Measurements from ENCODE around the gene CD19.
A peak's percentile ranks its signal among the peaks of the same experiment; 100 is the strongest.
"Not testable (repeated sequence)": the region's sequence is repeated elsewhere in the genome, so short reads cannot be mapped to it uniquely, and the experiment has no call there.

CD19 gene

DNA sequence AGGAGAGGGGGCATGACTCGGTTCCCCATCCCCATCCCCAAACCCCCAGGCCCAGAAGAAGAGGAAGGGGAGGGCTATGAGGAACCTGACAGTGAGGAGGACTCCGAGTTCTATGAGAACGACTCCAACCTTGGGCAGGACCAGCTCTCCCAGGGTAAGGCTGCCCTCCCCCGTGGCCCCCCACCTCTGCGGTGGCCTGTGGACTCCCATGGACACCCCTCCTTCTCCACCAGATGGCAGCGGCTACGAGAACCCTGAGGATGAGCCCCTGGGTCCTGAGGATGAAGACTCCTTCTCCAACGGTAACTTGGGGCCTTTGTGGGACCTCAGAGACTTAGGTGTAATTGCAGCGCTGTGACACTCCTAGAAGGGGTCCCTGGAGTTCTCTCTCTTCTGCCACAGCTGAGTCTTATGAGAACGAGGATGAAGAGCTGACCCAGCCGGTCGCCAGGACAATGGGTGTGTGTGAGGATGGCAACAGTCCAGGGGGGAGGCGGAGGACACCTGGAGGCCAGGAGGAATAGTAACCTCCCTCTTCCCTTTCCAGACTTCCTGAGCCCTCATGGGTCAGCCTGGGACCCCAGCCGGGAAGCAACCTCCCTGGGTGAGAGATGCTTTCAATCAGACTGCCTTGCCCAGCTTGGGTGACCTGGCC lies 5.6 kb downstream of the CD19 start:
- DNase-seq = no peak

- no peak for DNase-seq
These were observed 7.0 kb downstream of the CD19 start for GRCh38 chr16:28938721-28939120.

DNA sequence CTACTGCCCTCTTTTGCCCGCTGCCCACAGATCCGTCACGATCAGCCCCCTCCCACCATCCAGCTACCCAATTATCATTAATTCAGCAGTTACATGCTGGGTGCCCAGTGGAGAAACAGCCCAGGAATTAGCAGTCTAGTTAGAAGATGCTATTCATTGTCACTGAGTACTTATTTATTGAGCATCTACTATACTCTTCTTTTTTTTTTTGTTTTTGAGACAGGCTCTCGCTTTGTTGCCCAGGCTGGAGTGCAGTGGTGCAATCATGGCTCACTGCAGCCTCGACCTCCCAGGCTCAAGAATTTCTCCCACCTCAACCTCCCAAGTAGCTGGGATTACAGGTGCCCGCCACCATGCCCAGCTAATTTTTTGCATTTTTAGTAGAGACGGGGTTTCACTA lies 8.1 kb downstream of the CD19 start:
- DNase-seq = not testable (repeated sequence)

DNA sequence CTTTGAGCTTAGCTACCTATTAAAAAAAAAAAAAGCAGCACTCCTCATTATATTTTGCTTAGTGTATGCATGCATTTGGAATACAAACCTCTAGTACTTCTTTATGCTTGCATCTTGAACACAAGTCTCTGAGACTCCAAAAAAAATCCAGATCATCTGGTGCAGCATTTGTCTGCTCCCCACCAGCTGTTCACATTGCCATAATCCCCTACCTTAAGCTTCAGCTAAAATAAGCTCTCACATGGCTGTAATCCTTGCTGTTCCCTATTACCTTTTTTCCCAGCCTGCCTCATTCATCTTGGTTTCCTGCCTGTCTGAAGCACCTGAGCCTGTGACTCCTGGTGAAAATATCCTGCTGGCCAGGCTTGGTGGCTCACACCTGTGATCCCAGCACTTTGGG lies 11.5 kb downstream of the CD19 start:
- no peak for DNase-seq

DNA sequence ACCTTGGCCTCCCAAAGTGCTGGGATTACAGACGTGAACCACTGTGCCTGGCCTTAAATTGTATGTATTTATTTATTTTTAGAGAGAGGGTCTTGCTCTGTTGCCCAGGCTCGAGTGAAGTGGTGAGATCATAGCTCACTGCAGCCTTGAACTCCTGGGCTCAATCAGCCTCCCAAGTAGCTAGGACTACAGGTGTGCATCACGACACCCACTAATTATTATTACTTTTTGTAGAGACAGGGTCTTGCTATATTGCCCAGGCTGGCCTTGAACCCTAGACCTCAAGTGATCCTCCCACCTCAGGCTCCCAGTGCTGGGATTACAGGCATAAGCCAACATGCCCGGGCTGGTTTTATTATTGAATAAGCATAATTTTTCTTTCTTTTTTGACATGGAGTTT lies 14.9 kb downstream of the CD19 start:
- no peak for DNase-seq

- DNase-seq = peak; percentile 98 to 99 (median 98)
These were observed 19.1 kb downstream of the CD19 start, which contains the start of gene NFATC2IP for GRCh38 chr16:28950648-28951409. Gene NFATC2IP (plus strand): TSS chr16:28950937. CDS start chr16:28951012, 75 bp downstream.

- peak in 1 of 4 experiments; percentile 26 for DNase-seq
These were observed 19.7 kb downstream of the CD19 start for GRCh38 chr16:28951410-28951943.

DNA sequence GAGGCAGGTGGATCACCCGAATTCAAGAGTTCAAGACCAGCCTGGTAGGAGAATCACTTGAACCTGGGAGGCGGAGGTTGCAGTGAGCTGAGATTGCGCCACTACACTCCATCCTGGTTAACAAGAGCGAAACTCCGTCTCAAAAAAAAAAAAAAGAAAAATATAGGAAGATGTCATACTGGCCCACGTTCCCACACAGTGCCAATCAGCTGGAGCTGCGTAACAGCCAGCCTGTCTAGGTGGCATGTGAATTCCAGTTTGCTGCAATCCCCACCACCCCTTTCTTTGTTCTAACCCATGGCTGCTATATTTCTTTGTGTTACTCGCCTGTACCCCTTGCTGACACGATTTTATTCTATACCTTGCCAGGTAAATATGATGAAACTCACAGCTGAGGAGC lies 26.4 kb downstream of the CD19 start:
- DNase-seq = no peak

GRCh38 chr16:28958836-28959235 lies 27.1 kb downstream of the CD19 start:
- no peak for DNase-seq

- DNase-seq = no peak
These were observed 32.3 kb downstream of the CD19 start for GRCh38 chr16:28964072-28964471.

DNA sequence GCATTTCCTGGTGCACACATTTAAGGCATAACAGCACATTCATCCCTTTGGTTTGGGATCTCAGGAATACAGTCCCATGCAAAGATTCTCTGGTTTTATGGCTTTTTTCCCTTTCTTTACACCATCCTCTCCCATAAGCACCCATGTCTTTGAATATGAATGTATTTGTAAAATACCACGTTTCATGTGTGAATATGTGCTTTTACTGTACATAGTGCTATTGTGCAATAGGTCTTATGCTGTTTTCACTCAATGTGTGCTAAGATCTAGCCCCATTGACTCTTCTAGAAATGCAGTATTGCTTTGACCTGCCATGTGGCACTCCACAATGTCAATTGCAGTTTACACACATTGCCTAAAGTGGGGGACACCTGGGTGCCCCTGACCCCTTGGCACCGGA lies 32.7 kb downstream of the CD19 start:
- DNase-seq = no peak

DNA sequence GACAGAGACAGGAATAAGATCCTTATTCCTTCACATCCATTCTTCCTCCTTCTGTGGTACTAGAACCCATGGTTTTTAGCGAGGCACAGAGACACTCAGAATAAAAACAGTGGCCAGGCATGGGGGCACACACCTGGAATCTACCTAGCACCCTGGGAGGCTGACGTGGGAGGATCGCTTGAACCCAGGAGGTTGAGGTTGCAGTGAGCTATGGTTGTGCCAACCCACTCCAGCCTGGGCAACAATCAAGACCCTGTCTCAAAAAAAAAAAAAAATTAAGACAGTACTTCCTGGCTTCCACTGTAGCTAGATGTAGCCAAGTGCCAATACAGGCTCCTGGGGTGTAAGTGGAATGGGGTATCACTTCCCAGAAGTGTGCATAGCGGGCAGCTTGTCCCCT lies 35.4 kb downstream of the CD19 start:
- DNase-seq = no peak

- DNase-seq = not testable (repeated sequence)
These were observed 37.9 kb downstream of the CD19 start for GRCh38 chr16:28969696-28970095.

- DNase-seq = no peak
These were observed 42.3 kb downstream of the CD19 start for GRCh38 chr16:28974007-28974436.

GRCh38 chr16:28974437-28975157 lies 42.8 kb downstream of the CD19 start, which contains the start of gene SPNS1:
Gene SPNS1 (plus strand): TSS chr16:28974778. CDS start chr16:28975152, 374 bp downstream.
- peak; percentile 77 to 84 (median 82) for DNase-seq

- no peak for DNase-seq
These were observed 43.4 kb downstream of the CD19 start for GRCh38 chr16:28975158-28975599.

GRCh38 chr16:28977703-28978662 lies 46.2 kb downstream of the CD19 start:
- no peak for DNase-seq

- not testable (repeated sequence) for DNase-seq
These were observed 48.6 kb downstream of the CD19 start for GRCh38 chr16:28980330-28980729.

DNA sequence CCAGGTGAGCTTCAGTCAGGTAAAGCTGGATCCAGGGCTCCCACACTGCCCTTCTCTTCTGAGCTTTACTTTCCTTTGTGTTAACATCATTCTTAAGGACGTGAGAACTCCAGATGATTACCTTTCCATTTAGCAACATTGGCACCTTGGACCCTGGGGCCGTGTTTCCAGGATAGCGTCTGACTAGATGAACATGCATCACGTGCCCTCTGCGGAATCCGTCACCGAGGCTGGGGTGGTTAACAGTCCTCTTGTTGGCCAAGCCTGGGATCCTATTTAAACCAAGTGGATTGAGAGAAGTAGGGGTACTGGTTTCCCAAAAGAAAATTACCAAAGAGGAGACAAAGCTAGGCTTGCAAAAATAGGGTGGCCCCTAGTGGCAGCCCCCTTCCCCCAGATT lies 49.2 kb downstream of the CD19 start:
- DNase-seq = no peak

DNA sequence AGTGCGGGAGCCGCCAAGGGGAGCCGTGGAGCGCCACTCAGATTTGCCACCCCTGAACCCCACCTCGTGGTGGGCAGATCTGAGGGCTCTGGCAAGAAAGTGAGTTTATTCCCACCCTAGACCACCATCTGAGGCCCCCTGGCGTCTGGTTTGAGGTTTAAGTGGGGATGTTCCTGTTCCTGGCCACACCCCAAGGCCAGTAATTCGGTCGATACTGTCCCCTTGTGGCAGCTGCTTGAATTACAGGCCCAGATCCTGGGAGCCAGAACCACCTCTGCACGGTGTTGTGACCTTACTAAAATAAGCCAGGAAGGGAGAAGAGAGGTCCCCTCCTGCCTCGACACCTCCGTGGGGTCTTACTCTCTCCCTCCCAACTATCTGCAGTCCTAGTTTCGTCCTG lies 49.7 kb downstream of the CD19 start:
- no peak for DNase-seq

- DNase-seq = no peak
These were observed 50.6 kb downstream of the CD19 start for GRCh38 chr16:28982418-28982817.

- no peak for DNase-seq
These were observed 51.2 kb downstream of the CD19 start for GRCh38 chr16:28982949-28983348.

All from activated CD4-positive, CD25-positive, alpha-beta regulatory T cell (primary cell).